Right renal cortex interstitium (tissue), 3 donors: ENCODE measurements around the gene SRSF10. TPM values are rescaled to one million over a fixed set of nuclear protein-coding genes. Genes with fewer than 3 reads are reported as not detected.
A peak's percentile ranks its signal among the peaks of the same experiment; 100 is the strongest.
"Not testable (repeated sequence)": the region's sequence is repeated elsewhere in the genome, so short reads cannot be mapped to it uniquely, and the experiment has no call there.

ENCODE experiments used
- DNase-seq, 3 donors: peaks; one replicate each; pipeline ENCODE4 v3.0.0-alpha.2; 2013; ENCODE audit warnings: low read depth in 3 of 3, low spot score in 2 of 3
- polyA plus RNA-seq, 3 donors: library from polyadenylated mRNA; unstranded; fragments of 120-200 nt; gene quantifications; one replicate each; pipeline ENCODE4 v1.2.1, GENCODE V29; 2013; ENCODE audit not compliant: insufficient read length in 3 of 3

Gene SRSF10
- polyA plus RNA-seq, 3 donors = 208 to 223 (median 216) TPM

DNA sequence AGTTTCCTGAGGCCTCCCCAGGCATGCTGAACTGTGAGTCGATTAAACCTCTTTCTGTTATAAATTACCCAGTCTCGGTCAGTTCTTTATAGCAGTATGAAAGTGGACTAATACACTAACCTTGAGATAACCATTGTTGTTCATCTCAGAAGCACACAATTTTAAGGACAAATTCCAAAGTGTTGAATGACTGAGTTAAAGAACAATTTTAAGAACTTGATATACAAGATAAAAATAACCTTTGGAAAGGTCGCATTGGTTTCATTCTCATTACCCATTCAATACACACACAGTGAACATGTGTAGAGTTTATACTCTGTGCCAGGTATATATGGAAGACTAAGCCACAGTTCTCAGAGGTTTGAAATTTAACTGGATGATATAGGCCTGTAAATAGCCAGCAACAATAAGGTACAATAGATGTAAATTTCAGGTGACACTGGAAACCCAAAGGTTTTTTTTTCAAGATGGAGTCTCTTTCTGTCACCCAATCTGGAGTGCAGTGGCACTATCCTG lies 19.1 kb upstream of the SRSF10 start:
- DNase-seq = no peak

DNA sequence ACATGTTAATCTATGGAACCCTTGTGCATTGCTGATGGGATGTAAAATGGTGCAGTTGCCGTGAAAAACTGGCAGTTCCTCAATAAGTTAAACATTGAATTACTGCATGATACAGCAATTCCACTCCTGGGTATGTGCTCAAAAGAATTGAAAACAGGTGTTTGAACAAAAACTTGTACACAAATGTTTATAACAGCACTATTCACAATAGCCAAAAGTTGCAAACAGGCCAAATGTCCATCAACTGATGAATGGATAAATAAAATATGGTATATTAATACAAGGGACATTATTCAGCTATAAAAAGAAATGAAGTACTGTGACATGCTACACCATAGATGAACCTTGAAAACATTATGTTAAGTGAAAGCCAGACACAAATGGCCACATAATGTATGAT lies 17.7 kb upstream of the SRSF10 start:
- no peak for DNase-seq

DNA sequence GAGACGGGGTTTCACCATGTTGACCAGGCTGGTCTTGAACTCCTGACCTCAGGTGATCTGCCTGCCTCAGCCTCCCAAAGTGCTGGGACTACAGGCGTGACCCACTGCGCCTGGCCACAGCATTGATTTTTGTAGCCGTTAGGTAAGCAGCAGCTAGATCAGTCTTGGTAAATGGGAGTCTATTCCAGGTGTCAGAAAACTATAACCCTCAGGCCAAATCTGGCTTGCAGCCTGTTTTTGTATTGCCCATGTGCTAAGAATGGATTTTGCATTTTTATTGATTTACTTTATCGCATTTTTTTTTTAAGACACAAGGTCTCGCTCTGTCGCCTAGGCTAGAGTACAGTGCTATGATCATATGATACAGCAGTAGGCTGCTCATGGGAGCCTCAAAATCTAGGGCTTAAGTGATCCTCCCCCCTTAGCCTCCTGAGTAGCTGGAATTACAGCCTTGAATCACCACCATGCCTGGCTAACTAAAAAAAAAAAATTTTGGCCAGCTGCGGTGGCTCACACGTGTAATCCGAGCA lies 16.6 kb upstream of the SRSF10 start:
- DNase-seq = no peak

- no peak for DNase-seq
Observed at GRCh38 chr1:23995431-23995837, 15.3 kb upstream of the SRSF10 start.

DNA sequence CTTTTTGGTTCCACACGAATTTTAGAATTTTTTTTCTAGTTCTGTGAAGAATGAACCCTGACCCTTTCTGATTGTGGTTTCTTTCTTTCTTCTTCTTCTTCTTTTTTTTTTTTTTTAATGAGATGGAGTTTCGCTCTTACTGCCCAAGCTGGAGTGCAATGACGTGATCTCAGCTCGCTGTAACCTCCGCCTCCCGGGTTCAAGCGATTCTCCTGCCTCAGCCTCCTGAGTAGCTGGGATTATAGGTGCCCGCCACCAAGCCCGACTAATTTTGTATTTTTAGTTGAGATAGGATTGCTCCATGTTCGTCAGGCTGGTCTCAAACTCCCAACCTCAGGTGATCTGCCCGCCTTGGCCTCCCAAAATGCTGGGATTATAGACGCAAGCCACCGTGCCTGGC lies 11.9 kb upstream of the SRSF10 start:
- DNase-seq = not testable (repeated sequence)

DNA sequence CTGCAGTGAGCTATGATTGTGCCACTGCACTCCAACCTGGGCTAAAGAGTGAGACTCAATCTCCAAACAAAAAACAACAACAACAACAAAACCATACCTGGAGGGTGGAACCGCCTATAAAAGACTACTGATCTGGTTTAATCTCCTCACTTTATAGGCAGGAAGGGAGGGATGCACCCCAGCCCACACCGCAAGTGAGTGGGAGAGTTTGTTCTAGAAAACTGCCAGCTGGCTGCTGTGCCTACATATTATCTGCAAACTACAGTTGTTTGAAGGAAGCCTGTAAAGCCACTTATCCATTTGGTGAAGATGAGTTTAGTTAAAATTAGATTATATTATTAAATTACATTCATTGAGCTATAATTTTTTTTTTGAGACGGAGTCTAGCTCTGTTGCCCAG lies 9.1 kb upstream of the SRSF10 start:
- no peak for DNase-seq

GRCh38 chr1:23987038-23987437 lies 6.9 kb upstream of the SRSF10 start:
- DNase-seq = not testable (repeated sequence)

GRCh38 chr1:23984417-23985186 lies 4.5 kb upstream of the SRSF10 start:
- DNase-seq = peak in 1 of 3 donors; percentile 61

DNA sequence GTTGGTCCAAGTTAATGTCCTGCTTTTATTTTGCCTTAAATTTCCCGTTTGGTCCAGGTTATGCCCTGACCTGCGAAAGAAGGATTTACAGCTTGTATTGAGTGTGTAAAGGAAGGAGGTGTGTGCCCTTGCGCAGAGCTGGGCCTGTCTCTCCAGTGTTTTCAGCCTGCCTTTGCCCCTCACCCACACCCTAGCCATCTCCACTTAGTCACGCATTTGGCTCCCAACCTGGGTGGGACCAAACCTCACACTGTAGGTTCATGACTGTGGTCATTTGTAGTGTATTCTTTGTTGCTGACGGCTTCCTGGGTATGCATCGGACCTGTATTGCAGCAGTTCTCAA lies 572 bp upstream of the SRSF10 start:
- peak in 1 of 3 donors; percentile 44 for DNase-seq

- no peak for DNase-seq
Observed at GRCh38 chr1:23979387-23979880, 693 bp downstream of the SRSF10 start.

DNA sequence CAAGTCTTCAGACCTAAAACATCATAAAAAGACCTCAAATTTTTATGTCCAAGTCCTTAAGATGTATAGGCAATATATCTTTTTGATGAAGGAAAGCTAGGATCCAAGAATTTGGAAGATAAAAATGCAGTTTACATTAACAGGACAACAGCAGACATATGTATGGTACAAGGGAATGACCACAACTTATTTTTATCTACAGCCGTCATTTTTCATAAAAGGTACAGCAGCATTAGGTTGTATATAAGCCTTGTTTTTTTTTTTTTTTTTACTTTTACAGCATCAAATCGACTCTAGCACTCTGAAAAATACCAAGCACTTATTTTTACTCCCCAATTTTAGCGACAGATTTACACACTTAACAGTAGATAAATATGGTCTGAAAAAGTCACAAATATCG lies 1.3 kb downstream of the SRSF10 start:
- no peak for DNase-seq

- no peak for DNase-seq
Observed at GRCh38 chr1:23977854-23978191, 2.3 kb downstream of the SRSF10 start.

GRCh38 chr1:23977187-23977853 lies 2.8 kb downstream of the SRSF10 start:
- no peak for DNase-seq

GRCh38 chr1:23967871-23968270 lies 12.3 kb downstream of the SRSF10 start:
- DNase-seq = no peak

- no peak for DNase-seq
Observed at GRCh38 chr1:23966973-23967493, 13.1 kb downstream of the SRSF10 start.

GRCh38 chr1:23964790-23965740 lies 15.1 kb downstream of the SRSF10 start:
- DNase-seq = no peak

DNA sequence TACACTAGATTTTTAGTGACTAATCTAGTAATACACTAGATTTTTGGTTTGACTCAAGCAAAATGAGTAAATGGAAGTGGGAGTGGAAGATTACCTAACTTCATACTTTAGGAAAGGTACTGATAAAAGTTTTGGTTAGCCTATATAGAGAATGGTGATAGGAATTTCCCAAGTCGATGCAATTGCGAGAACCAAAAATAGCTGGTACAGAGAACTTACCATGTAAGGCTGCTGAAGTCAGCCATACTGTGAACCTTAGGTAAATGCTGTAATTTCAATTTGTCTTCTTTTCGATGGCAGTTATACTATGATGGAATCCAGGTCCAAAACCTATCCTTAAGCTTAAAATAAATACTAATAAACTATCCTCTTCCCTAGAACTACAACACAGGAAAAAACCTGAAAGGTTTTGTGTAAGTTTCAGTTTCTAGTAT lies 15.9 kb downstream of the SRSF10 start:
- no peak for DNase-seq

DNA sequence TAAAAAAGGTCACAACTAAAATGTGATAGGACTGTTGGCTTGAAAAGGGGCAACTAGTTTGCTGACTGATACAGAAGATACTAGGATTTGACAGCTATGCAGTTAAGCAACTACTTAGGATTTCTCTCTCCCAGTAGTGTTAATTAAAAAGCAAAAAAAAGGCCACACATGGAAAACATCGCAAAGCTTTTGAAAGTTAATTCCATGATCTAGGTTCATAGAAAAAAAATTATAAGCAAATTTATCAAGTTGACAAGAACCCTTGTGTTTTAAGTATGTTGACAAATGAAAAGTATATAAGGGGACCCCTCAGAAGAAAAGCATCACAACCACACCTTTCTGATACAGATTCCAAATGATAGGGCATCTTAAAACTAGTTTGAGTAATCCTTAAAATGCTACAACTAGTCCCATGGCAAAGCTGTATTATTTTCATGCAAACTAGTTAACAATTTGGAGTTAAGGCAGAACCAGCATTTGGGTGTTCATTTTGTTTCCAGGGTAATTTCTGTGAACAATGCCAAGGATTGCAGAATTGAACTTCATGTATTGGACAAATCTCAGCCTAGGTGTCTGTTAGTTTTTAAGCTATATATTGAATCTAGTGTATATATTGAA lies 16.4 kb downstream of the SRSF10 start:
- no peak for DNase-seq

DNA sequence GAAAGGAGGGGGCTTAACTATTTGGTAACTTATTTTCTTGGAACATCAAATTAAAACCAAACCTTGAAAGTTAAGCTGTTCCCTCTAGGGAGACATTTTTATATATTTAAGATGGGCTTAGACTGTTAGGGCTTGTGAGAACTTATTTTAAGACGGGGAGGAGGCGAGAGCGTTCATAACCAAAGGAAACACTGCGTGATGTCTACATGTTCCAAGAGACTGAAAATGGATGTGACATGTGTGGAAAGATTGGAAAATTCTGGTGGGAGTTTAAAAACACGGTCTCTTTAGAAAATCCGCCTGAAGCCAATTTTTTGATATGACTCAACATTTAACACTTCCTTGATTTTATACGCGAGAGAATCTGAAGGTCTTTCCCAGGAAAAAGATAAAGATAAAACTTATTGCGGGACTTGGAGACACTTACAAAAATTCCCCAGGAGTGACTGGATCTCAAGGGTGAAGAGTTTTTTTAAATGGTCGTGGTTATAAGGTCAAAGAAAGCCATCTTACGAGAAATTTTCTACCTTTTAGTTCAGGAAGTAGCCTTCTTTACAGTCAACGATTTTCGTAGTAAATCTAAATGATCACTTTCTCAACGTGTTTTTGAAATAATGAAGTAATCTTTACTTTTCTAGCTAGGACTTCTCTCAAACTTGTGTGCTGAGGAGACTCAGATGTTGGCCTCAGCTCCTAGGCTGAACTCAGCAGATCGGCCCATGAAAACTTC lies 19.7 kb downstream of the SRSF10 start:
- DNase-seq = peak in 1 of 3 donors; percentile 29
